Activated CD8-positive, alpha-beta memory T cell treated with anti-CD3 and anti-CD28 coated beads, Interleukin-2, amount 50 U/mL, for 24 hours (primary cell): ENCODE measurements around the gene HLA-DMB.
"Not testable (repeated sequence)": the region's sequence is repeated elsewhere in the genome, so short reads cannot be mapped to it uniquely, and the experiment has no call there.

ENCODE experiments used
- DNase-seq: peaks from one replicate; pipeline ENCODE4 v3.0.0-alpha.2; 2020; ENCODE audit errors: extremely low read depth

The HLA-DMB gene

GRCh38 chr6:32950010-32950409 lies 9.2 kb upstream of the HLA-DMB start:
- no peak for DNase-seq

GRCh38 chr6:32949113-32949512 lies 8.3 kb upstream of the HLA-DMB start:
- DNase-seq: no peak

- no peak for DNase-seq
Measured at GRCh38 chr6:32947552-32948465, 7.0 kb upstream of the HLA-DMB start.

- no peak for DNase-seq
Measured at GRCh38 chr6:32946893-32947292, 6.1 kb upstream of the HLA-DMB start.

- no peak for DNase-seq
Measured at GRCh38 chr6:32945953-32946352, 5.1 kb upstream of the HLA-DMB start.

GRCh38 chr6:32945108-32945760 lies 4.4 kb upstream of the HLA-DMB start:
- DNase-seq: no peak

DNA sequence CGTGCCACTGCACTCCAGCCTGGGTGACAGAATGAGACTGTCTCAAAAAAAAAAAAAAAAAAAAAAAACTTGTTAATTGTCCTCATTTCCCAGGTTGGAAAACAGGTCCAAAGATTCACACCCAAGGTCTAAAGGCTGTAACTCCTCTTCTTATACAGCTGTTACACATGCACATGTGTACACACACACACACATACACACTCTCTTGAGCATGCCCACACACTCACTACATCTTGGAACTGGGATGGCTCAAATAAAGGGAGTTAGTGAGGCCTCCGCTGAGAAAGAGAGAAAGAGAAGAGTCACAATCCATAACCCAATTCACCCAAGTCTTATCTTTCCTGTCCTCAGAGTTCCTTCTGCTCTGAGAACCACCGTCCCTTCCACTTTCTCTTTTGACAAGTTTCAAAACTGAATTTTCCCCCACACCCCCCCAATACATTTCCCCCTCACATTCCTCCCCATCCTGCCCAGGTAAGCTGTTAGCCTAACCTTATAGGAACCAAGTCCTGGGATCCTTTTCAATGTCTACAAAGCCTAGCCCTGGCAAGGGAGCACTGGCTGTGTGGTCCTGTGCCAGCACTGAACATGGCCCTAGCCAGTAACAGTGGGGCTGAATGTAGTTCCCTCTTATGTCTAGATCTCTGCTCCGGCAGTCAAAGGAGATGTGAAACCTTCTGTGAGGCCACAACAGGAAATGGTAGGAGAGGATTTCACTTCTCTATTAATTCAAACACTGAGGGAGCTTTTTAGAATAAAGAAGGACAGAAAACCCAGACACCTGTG lies 3.2 kb upstream of the HLA-DMB start:
- no peak for DNase-seq

DNA sequence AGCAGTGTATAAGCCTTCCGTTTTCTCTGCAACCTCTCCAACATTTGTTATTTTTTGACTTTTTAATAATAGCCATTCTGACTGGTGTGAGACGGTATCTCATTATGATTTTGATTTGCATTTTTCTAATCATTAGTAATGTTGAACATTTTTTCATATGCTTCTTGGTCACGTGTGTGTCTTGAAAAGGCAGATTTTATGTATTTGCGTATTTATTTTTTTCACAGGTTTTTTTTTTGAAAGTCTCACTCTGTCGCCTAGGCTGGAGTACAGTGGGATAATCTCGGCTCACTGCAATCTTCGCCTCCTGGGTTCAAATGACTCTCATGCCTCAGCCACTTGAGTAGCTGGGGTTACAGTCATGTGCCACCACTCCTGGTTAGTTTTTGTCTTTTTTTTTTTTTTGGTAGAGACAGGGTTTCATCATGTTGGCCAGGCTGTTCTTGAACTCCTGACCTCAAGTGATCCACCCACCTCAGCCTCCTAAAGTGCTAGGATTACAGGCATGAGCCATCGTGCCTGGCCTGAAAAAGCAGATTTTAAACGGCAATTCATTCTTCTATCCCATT lies 1.8 kb upstream of the HLA-DMB start:
- not testable (repeated sequence) for DNase-seq

GRCh38 chr6:32941214-32941768 lies 463 bp upstream of the HLA-DMB start:
- DNase-seq: no peak

GRCh38 chr6:32938494-32938893 lies 2.3 kb downstream of the HLA-DMB start:
- DNase-seq: no peak

GRCh38 chr6:32937230-32937633 lies 3.6 kb downstream of the HLA-DMB start:
- DNase-seq: no peak

- no peak for DNase-seq
Measured at GRCh38 chr6:32936239-32937152, 4.3 kb downstream of the HLA-DMB start.

- DNase-seq: no peak
Measured at GRCh38 chr6:32935551-32936238, 5.1 kb downstream of the HLA-DMB start.

GRCh38 chr6:32933661-32934085 lies 7.2 kb downstream of the HLA-DMB start:
- peak; percentile 66 for DNase-seq

- DNase-seq: no peak
Measured at GRCh38 chr6:32932132-32932868, 8.5 kb downstream of the HLA-DMB start.

DNA sequence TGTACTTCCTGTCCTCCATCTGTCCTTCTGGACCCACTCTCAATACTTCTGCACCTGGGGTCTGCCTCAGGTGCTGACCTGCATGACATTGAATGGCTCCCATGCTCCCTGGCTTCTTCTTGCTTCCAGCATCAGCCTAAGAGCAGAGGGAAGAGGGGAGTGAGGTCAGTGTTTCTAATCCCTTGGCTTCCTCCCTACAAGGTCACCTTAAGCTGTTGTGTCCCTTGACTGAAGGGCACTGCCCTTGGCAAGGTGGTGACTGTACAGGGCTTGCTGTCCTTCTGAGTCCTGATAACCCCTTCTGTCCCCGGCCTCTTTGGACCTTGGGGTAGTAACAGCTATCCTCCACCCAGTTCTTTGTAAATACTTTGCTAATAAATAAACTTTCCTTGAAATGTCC lies 9.6 kb downstream of the HLA-DMB start:
- DNase-seq: no peak

DNA sequence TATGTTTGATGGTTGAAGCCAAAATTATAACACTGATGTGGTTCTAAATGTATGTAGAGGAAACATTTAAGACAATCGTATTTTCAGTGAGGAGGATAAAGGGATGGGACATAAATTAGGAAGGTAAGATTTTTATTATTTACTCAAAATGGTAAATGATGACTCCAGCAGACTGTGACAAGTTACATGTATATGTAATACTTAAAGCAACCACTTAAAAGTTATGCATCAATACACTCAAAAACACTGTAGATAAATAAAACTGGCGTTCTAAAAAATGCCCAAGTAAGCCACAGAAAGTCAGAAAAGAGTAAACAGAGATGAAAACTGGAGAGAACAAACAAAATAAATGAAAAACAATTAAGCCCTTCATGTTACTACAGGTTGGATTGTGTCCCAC lies 18.7 kb downstream of the HLA-DMB start:
- no peak for DNase-seq

DNA sequence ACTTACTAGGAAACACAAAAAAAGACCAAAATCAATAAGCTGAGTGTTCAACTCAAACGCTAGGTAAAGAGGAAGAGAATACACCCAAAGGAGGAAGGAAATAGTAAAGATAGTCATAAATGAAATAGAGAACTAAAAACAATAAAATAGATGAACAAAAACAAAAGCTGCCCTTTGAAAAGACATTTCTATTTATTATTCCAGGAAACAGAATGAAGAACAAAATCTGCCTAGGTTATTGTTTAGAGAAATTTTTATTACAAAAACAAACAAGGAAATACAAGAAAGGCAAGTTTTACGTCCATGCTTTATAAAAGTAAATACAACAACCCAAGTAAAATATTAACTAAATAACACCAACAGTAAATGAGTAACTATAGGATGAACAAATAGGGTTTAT lies 20.1 kb downstream of the HLA-DMB start:
- no peak for DNase-seq

DNA sequence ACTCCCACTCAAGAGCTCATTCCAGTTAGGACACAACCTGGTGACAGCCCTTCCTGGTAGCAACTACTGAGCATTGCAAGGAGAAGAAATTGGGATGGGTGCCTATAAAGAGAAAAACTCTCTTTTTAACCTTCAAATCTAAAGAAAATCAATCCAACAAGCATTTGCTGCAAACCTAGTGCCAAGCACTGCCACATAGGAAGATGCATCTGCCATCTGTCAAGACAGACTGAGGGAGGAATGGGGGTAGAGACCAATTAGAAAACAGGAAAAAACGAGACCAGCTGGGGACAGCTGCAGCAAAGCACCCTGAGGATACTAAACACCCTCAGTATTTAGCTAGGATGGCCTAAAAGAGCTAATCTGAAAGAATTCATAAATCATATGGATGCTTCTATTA lies 27.9 kb downstream of the HLA-DMB start:
- no peak for DNase-seq
